ENCODE data around the gene ZNF33A.

ZNF33A gene

GRCh38 chr10:38027986-38028385 lies 17.5 kb downstream of the ZNF33A start:
- Histone ChIP-seq H3K23ac (ENCODE audit: low read length) (no peak overlapping the region), H3K56ac (ENCODE audit: low read length) (no peak overlapping the region), H2AK5ac (ENCODE audit: low read length) (no peak overlapping the region), H4K8ac (ENCODE audit: low read depth, low read length) (no peak overlapping the region), H3K9ac (ENCODE audit: low read length) (no peak overlapping the region), H3K79me2 (ENCODE audit: control insufficient read depth, insufficient read depth, low read length) (no peaks in the 10 kb centered on the region), H3K18ac (ENCODE audit: low read length) (no peak overlapping the region), H3K4me2 (ENCODE audit: low read length) (no peak overlapping the region), H4K5ac (ENCODE audit: low read length) (no peak overlapping the region), H3K4ac (ENCODE audit: low read depth, low read length) (no peak overlapping the region), H2BK5ac (ENCODE audit: low read length) (no peak overlapping the region), H3K79me1 (ENCODE audit: low read length) (no peaks in the 10 kb centered on the region), H3K4me3 (ENCODE audit: low read length) (no peak overlapping the region), H3K27me3 (ENCODE audit: insufficient read depth, low read length, poor library complexity) (no peaks in the 10 kb centered on the region), H2BK120ac (ENCODE audit: low read depth, low read length) (no peak overlapping the region), H3K36me3 (ENCODE audit: control insufficient read depth, insufficient read depth, low read length) (peaks cover 4% of the 10 kb centered on the region), H3K27ac (ENCODE audit: low read depth, low read length) (no peak overlapping the region), H3K4me1 (ENCODE audit: control insufficient read depth, low read depth, low read length) (no peaks in the 10 kb centered on the region), H2BK15ac (replicated peaks; ENCODE audit: low read depth) (no peak overlapping the region)
- no peak for DNase-seq
- no CpG with 5 or more reads among the region's 1 CpG for WGBS (ENCODE audit: extremely low coverage, insufficient coverage, low lambda C conversion rate)

- H3K79me2 ChIP-seq (ENCODE audit: control insufficient read depth, insufficient read depth, low read length) = no peaks in the 10 kb centered on the region
- no CpG with 5 or more reads among the region's 5 CpGs for WGBS (ENCODE audit: extremely low coverage, insufficient coverage, low lambda C conversion rate)
- no peak overlapping the region for H3K4me3 ChIP-seq (ENCODE audit: low read length)
- H2BK5ac ChIP-seq (ENCODE audit: low read length) = no peak overlapping the region
- H3K18ac ChIP-seq (ENCODE audit: low read length) = no peak overlapping the region
- H4K8ac ChIP-seq (ENCODE audit: low read depth, low read length) = no peak overlapping the region
- no peak overlapping the region for H3K23ac ChIP-seq (ENCODE audit: low read length)
- no peak overlapping the region for H2AK5ac ChIP-seq (ENCODE audit: low read length)
- peaks cover 2% of the 10 kb centered on the region for H3K36me3 ChIP-seq (ENCODE audit: control insufficient read depth, insufficient read depth, low read length)
- no peaks in the 10 kb centered on the region for H3K27me3 ChIP-seq (ENCODE audit: insufficient read depth, low read length, poor library complexity)
- H3K56ac ChIP-seq (ENCODE audit: low read length) = no peak overlapping the region
- H3K4ac ChIP-seq (ENCODE audit: low read depth, low read length) = no peak overlapping the region
- no peak overlapping the region for H4K5ac ChIP-seq (ENCODE audit: low read length)
- H3K4me2 ChIP-seq (ENCODE audit: low read length) = no peak overlapping the region
- H2BK15ac ChIP-seq (replicated peaks; ENCODE audit: low read depth) = no peak overlapping the region
- no peaks in the 10 kb centered on the region for H3K4me1 ChIP-seq (ENCODE audit: control insufficient read depth, low read depth, low read length)
- no peak overlapping the region for H2BK120ac ChIP-seq (ENCODE audit: low read depth, low read length)
- H3K9ac ChIP-seq (ENCODE audit: low read length) = no peak overlapping the region
- DNase-seq = no peak
- no peak overlapping the region for H3K27ac ChIP-seq (ENCODE audit: low read depth, low read length)
- no peaks in the 10 kb centered on the region for H3K79me1 ChIP-seq (ENCODE audit: low read length)
Measured at GRCh38 chr10:38032886-38033285, 22.4 kb downstream of the ZNF33A start.

- Histone ChIP-seq H3K36me3 (ENCODE audit: control insufficient read depth, insufficient read depth, low read length) (no peaks in the 10 kb centered on the region), H4K8ac (ENCODE audit: low read depth, low read length) (no peak overlapping the region), H3K4me2 (ENCODE audit: low read length) (no peak overlapping the region), H3K4me1 (ENCODE audit: control insufficient read depth, low read depth, low read length) (no peaks in the 10 kb centered on the region), H3K4me3 (ENCODE audit: low read length) (no peak overlapping the region), H3K4ac (ENCODE audit: low read depth, low read length) (no peak overlapping the region), H3K79me1 (ENCODE audit: low read length) (no peaks in the 10 kb centered on the region), H3K18ac (ENCODE audit: low read length) (no peak overlapping the region), H3K9ac (ENCODE audit: low read length) (no peak overlapping the region), H4K5ac (ENCODE audit: low read length) (no peak overlapping the region), H2BK15ac (replicated peaks; ENCODE audit: low read depth) (no peak overlapping the region), H3K23ac (ENCODE audit: low read length) (no peak overlapping the region), H2AK5ac (ENCODE audit: low read length) (no peak overlapping the region), H2BK120ac (ENCODE audit: low read depth, low read length) (no peak overlapping the region), H3K27me3 (ENCODE audit: insufficient read depth, low read length, poor library complexity) (no peaks in the 10 kb centered on the region), H3K56ac (ENCODE audit: low read length) (no peak overlapping the region), H3K79me2 (ENCODE audit: control insufficient read depth, insufficient read depth, low read length) (no peaks in the 10 kb centered on the region), H2BK5ac (ENCODE audit: low read length) (no peak overlapping the region), H3K27ac (ENCODE audit: low read depth, low read length) (no peak overlapping the region)
- WGBS (ENCODE audit: extremely low coverage, insufficient coverage, low lambda C conversion rate) = no CpG with 5 or more reads among the region's 7 CpGs
- DNase-seq = no peak
Measured at GRCh38 chr10:38038107-38038931, 27.8 kb downstream of the ZNF33A start.

GRCh38 chr10:38038932-38039245 lies 28.4 kb downstream of the ZNF33A start:
- Histone ChIP-seq H3K79me1 (ENCODE audit: low read length) (no peaks in the 10 kb centered on the region), H3K4me2 (ENCODE audit: low read length) (no peak overlapping the region), H3K27ac (ENCODE audit: low read depth, low read length) (no peak overlapping the region), H3K9ac (ENCODE audit: low read length) (no peak overlapping the region), H2BK5ac (ENCODE audit: low read length) (no peak overlapping the region), H3K4me1 (ENCODE audit: control insufficient read depth, low read depth, low read length) (no peaks in the 10 kb centered on the region), H3K79me2 (ENCODE audit: control insufficient read depth, insufficient read depth, low read length) (no peaks in the 10 kb centered on the region), H3K27me3 (ENCODE audit: insufficient read depth, low read length, poor library complexity) (no peaks in the 10 kb centered on the region), H3K4me3 (ENCODE audit: low read length) (no peak overlapping the region), H2BK120ac (ENCODE audit: low read depth, low read length) (no peak overlapping the region), H4K8ac (ENCODE audit: low read depth, low read length) (no peak overlapping the region), H3K56ac (ENCODE audit: low read length) (no peak overlapping the region), H2BK15ac (replicated peaks; ENCODE audit: low read depth) (no peak overlapping the region), H3K18ac (ENCODE audit: low read length) (no peak overlapping the region), H3K23ac (ENCODE audit: low read length) (no peak overlapping the region), H3K36me3 (ENCODE audit: control insufficient read depth, insufficient read depth, low read length) (no peaks in the 10 kb centered on the region), H4K5ac (ENCODE audit: low read length) (no peak overlapping the region), H3K4ac (ENCODE audit: low read depth, low read length) (no peak overlapping the region), H2AK5ac (ENCODE audit: low read length) (no peak overlapping the region)
- no peak for DNase-seq

- Histone ChIP-seq H3K36me3 (ENCODE audit: control insufficient read depth, insufficient read depth, low read length) (no peaks in the 10 kb centered on the region), H2AK5ac (ENCODE audit: low read length) (no peak overlapping the region), H3K79me2 (ENCODE audit: control insufficient read depth, insufficient read depth, low read length) (no peaks in the 10 kb centered on the region)
Measured at GRCh38 chr10:38043516-38043915, 33.0 kb downstream of the ZNF33A start.

GRCh38 chr10:38045129-38045528 lies 34.7 kb downstream of the ZNF33A start:
- H3K56ac ChIP-seq (ENCODE audit: low read length) = no peak overlapping the region
- no peak overlapping the region for H2BK120ac ChIP-seq (ENCODE audit: low read depth, low read length)
- H3K4me2 ChIP-seq (ENCODE audit: low read length) = no peak overlapping the region
- no peak overlapping the region for H3K9ac ChIP-seq (ENCODE audit: low read length)
- no CpG with 5 or more reads among the region's 2 CpGs for WGBS (ENCODE audit: extremely low coverage, insufficient coverage, low lambda C conversion rate)
- no peak overlapping the region for H2AK5ac ChIP-seq (ENCODE audit: low read length)
- H3K18ac ChIP-seq (ENCODE audit: low read length) = no peak overlapping the region
- no peak overlapping the region for H4K8ac ChIP-seq (ENCODE audit: low read depth, low read length)
- H3K79me1 ChIP-seq (ENCODE audit: low read length) = no peaks in the 10 kb centered on the region
- H3K4ac ChIP-seq (ENCODE audit: low read depth, low read length) = no peak overlapping the region
- no peak overlapping the region for H4K5ac ChIP-seq (ENCODE audit: low read length)
- no peaks in the 10 kb centered on the region for H3K36me3 ChIP-seq (ENCODE audit: control insufficient read depth, insufficient read depth, low read length)
- no peaks in the 10 kb centered on the region for H3K4me1 ChIP-seq (ENCODE audit: control insufficient read depth, low read depth, low read length)
- H3K27me3 ChIP-seq (ENCODE audit: insufficient read depth, low read length, poor library complexity) = no peaks in the 10 kb centered on the region
- no peak overlapping the region for H2BK5ac ChIP-seq (ENCODE audit: low read length)
- H3K27ac ChIP-seq (ENCODE audit: low read depth, low read length) = no peak overlapping the region
- H2BK15ac ChIP-seq (replicated peaks; ENCODE audit: low read depth) = no peak overlapping the region
- no peak overlapping the region for H3K4me3 ChIP-seq (ENCODE audit: low read length)
- H3K23ac ChIP-seq (ENCODE audit: low read length) = no peak overlapping the region
- no peak for DNase-seq
- H3K79me2 ChIP-seq (ENCODE audit: control insufficient read depth, insufficient read depth, low read length) = no peaks in the 10 kb centered on the region

More at GRCh38 chr10:38043516-38043915, 33.0 kb downstream of the ZNF33A start:
- H4K8ac ChIP-seq (ENCODE audit: low read depth, low read length) = no peak overlapping the region
- H3K18ac ChIP-seq (ENCODE audit: low read length) = no peak overlapping the region
- no peak overlapping the region for H3K4ac ChIP-seq (ENCODE audit: low read depth, low read length)
- no peak overlapping the region for H2BK15ac ChIP-seq (replicated peaks; ENCODE audit: low read depth)
- H3K23ac ChIP-seq (ENCODE audit: low read length) = no peak overlapping the region
- no peak overlapping the region for H3K56ac ChIP-seq (ENCODE audit: low read length)
- no peak overlapping the region for H3K9ac ChIP-seq (ENCODE audit: low read length)
- no peak overlapping the region for H2BK120ac ChIP-seq (ENCODE audit: low read depth, low read length)
- H2BK5ac ChIP-seq (ENCODE audit: low read length) = no peak overlapping the region
- no peak overlapping the region for H3K4me3 ChIP-seq (ENCODE audit: low read length)
- H4K5ac ChIP-seq (ENCODE audit: low read length) = no peak overlapping the region
- WGBS (ENCODE audit: extremely low coverage, insufficient coverage, low lambda C conversion rate) = no CpG with 5 or more reads among the region's 2 CpGs
- no peaks in the 10 kb centered on the region for H3K79me1 ChIP-seq (ENCODE audit: low read length)
- H3K4me1 ChIP-seq (ENCODE audit: control insufficient read depth, low read depth, low read length) = no peaks in the 10 kb centered on the region
- no peak overlapping the region for H3K27ac ChIP-seq (ENCODE audit: low read depth, low read length)
- DNase-seq = no peak
- no peaks in the 10 kb centered on the region for H3K27me3 ChIP-seq (ENCODE audit: insufficient read depth, low read length, poor library complexity)
- no peak overlapping the region for H3K4me2 ChIP-seq (ENCODE audit: low read length)

All from mesendoderm (in vitro differentiated cells).